ENCODE measurements around the gene MEF2D.

DNA sequence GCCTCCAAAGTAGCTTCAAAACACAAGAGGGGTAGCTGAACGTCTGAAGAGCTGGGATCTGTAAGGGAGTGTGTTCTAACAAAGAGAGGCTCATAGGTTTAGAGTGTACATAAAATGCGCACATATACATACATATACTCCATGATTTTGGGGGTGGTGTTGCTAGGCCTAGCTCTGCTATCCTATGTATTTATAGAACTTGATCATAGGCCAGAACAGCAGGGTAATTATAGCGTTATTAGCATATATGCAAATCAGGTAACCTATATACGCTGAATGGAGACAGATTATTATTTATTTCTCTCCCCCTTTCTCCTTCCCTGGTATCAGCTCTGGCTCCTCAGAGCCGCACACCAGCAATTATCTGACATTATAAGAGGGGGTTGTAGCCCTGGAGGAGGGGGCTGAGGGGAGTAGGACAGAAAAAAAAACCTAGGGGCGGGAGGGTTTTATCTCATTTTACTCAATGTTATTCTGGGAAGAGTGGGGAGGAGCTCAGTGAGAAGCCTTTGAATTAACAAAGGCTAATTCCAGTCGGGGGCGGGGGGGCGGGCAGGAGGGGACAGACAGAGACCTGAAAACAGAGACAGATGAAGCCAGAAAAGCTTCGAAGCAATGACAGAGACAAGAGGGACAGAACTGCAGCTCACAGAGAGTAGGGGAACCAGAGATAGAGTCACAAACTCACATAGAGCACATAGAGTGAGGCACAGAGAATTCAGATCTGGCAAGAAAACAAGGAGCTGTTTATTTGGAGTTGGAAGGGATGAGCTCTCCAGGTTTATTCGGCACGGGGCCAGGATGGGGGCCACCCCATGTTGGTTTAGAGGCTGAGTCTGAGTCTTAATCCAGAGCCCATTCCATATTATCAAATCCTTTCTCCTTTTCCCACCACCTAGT is 68.6 kb downstream of the MEF2D start:
- TF ChIP-seq, protein P1, sequence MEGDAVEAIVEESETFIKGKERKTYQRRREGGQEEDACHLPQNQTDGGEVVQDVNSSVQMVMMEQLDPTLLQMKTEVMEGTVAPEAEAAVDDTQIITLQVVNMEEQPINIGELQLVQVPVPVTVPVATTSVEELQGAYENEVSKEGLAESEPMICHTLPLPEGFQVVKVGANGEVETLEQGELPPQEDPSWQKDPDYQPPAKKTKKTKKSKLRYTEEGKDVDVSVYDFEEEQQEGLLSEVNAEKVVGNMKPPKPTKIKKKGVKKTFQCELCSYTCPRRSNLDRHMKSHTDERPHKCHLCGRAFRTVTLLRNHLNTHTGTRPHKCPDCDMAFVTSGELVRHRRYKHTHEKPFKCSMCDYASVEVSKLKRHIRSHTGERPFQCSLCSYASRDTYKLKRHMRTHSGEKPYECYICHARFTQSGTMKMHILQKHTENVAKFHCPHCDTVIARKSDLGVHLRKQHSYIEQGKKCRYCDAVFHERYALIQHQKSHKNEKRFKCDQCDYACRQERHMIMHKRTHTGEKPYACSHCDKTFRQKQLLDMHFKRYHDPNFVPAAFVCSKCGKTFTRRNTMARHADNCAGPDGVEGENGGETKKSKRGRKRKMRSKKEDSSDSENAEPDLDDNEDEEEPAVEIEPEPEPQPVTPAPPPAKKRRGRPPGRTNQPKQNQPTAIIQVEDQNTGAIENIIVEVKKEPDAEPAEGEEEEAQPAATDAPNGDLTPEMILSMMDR (IDR thresholded peaks at IDR 0.05), result no peak
- TF ChIP-seq POLR2AphosphoS5 (IDR thresholded peaks at IDR 0.05) (no peak), POLR2A (IDR thresholded peaks at IDR 0.05) (no peak)

All from stomach (tissue), 4 donors.